Measurements from ENCODE around the gene CHD8. TPM values are rescaled to one million over a fixed set of nuclear protein-coding genes. Genes with fewer than 3 reads are reported as not detected.

CHD8 gene
- total RNA-seq, 1 experiment from 2014 or later, result 135 TPM

- Histone ChIP-seq H3K9ac (ENCODE audit: extremely low read depth, insufficient read length, low read length) (no peak overlapping the region), H3K23ac (ENCODE audit: insufficient read length, low read depth, low read length) (no peak overlapping the region), H3K27me3 (ENCODE audit: insufficient read depth, low read length) (no peaks in the 10 kb centered on the region), H3K56ac (ENCODE audit: insufficient read length, low read depth, low read length) (no peak overlapping the region), H3K27ac (ENCODE audit: insufficient read length, low read depth, low read length) (no peak overlapping the region), H2BK12ac (ENCODE audit: insufficient read length, low read depth, low read length) (no peak overlapping the region), H3K14ac (ENCODE audit: insufficient read depth, low read length) (no peak overlapping the region), H3K4me1 (ENCODE audit: insufficient read depth, low read length) (no peaks in the 10 kb centered on the region), H2BK120ac (ENCODE audit: low read depth, low read length, poor library complexity, severe bottlenecking) (no peak overlapping the region), H3K23me2 (ENCODE audit: insufficient read length, low read depth, low read length, poor library complexity, severe bottlenecking) (no peaks in the 10 kb centered on the region), H2BK5ac (ENCODE audit: insufficient read length, low read length) (no peak overlapping the region), H3K79me2 (ENCODE audit: insufficient read depth, low read length) (no peaks in the 10 kb centered on the region), H3K4me2 (ENCODE audit: insufficient read depth, insufficient read length, low read length) (no peak overlapping the region), H2BK20ac (ENCODE audit: low read depth, low read length, poor library complexity, severe bottlenecking) (no peak overlapping the region), H4K5ac (ENCODE audit: insufficient read length, low read depth, low read length) (no peak overlapping the region), H3K18ac (ENCODE audit: insufficient read length, low read depth, low read length) (no peak overlapping the region), H2BK15ac (ENCODE audit: low read depth, low read length) (no peak overlapping the region), H3T11ph (ENCODE audit: low read length) (no peak overlapping the region), H3K4ac (ENCODE audit: low read depth, low read length) (no peak overlapping the region), H3K9me3 (ENCODE audit: control insufficient read depth, low read depth, low read length) (no peaks in the 10 kb centered on the region), H4K91ac (ENCODE audit: insufficient read length, low read depth, low read length) (no peak overlapping the region), H4K20me1 (ENCODE audit: control insufficient read depth, insufficient read depth, insufficient read length) (no peaks in the 10 kb centered on the region), H4K8ac (replicated peaks; ENCODE audit: insufficient read length, low read depth, low read length) (no peak overlapping the region), H2AFZ (ENCODE audit: low read length) (no peak overlapping the region), H3K79me1 (ENCODE audit: insufficient read depth, low read depth, low read length, poor library complexity, severe bottlenecking) (no peaks in the 10 kb centered on the region), H2AK5ac (ENCODE audit: insufficient read length, low read length) (no peak overlapping the region)
- no peaks in the 10 kb centered on the region for H3K4me1 Mint-ChIP-seq
- H3K9me3 Mint-ChIP-seq, result no peaks in the 10 kb centered on the region
- DNase-seq, result no peak
- no peak for TF ChIP-seq CTCF (conservative IDR thresholded peaks at IDR 0.05)
- peaks cover 72 to 93% (median 87%) of the 10 kb centered on the region in 3 experiments for H3K36me3 Mint-ChIP-seq (ENCODE audit: insufficient read depth in 1 of 3, low read depth in 3 of 3)
- no peaks in the 10 kb centered on the region for H3K27me3 Mint-ChIP-seq (ENCODE audit: low read depth)
- H3K4me3 Mint-ChIP-seq, result no peak overlapping the region; a peak in 1 of 5 replicates
- WGBS (ENCODE audit: extremely low coverage, insufficient read length, low lambda C conversion rate), result no CpG with 5 or more reads among the region's 4 CpGs
- H3K27ac Mint-ChIP-seq, result no peak overlapping the region
These were observed 57.0 kb downstream of the CHD8 start for GRCh38 chr14:21398901-21399300.
